ENCODE results near the gene PAQR7. TPM values are rescaled to one million over a fixed set of nuclear protein-coding genes. Genes with fewer than 3 reads are reported as not detected.

The PAQR7 gene
- total RNA-seq, 1 donor from 2014 or later, result 24.0 TPM

DNA sequence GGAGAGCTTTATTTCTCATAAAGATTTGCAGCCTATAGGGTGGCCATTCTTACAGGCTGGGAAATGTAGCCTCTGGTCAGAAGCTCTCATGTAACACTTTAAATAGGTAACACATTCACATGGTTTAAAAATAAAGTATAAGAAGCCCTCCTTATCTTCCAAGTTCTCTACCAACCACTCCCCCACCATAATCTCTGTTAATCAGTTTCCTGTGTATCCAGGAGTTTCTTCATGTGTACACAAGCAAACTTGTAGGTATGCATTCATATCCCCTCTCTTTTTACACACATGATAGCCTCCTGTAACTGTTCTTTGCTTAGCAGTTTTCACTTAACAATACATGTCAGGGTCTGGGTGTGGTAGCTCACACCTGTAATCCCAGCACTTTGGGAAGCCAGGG, 35.7 kb upstream of the PAQR7 start:
- no peak overlapping the region for H3K4me3 Mint-ChIP-seq
- TF ChIP-seq CTCF (IDR thresholded peaks at IDR 0.05; ENCODE audit: unreplicated experiment), result no peak
- H3K9me3 Mint-ChIP-seq, result no peaks in the 10 kb centered on the region
- peaks cover 25% of the 10 kb centered on the region for H3K4me1 Mint-ChIP-seq
- no peak for DNase-seq (ENCODE audit: low spot score in 2 of 2, unreplicated experiment in 2 of 2)
- no peak overlapping the region for H3K27ac Mint-ChIP-seq
- H3K36me3 Mint-ChIP-seq, result no peaks in the 10 kb centered on the region
- no peaks in the 10 kb centered on the region for H3K27me3 Mint-ChIP-seq (ENCODE audit: low read depth)

DNA sequence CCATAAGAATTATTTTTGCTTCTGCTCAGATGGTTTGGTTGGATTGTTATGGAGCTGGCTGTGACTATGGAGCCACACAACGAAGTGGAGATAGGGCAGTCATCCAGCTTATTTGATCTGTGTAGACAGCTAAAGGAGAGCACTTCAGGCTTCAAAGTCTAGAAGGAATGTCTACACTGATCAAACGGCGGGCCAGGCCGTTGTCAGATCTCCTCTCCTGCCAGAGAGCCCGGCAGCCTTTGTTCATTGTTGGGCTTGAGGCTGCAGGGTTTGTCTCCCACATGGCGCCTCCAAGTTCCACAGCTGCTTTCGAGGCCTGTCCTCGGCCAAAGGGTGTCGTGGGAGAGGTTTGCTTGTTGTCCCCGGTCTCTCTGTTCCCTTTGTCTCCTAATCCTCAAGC, 33.5 kb upstream of the PAQR7 start:
- no peak for TF ChIP-seq CTCF (IDR thresholded peaks at IDR 0.05; ENCODE audit: unreplicated experiment)
- DNase-seq (ENCODE audit: low spot score in 2 of 2, unreplicated experiment in 2 of 2), result no peak
- no peaks in the 10 kb centered on the region for H3K27me3 Mint-ChIP-seq (ENCODE audit: low read depth)
- no peak overlapping the region for H3K4me3 Mint-ChIP-seq
- H3K36me3 Mint-ChIP-seq, result no peaks in the 10 kb centered on the region
- no peak overlapping the region for H3K27ac Mint-ChIP-seq
- H3K9me3 Mint-ChIP-seq, result no peaks in the 10 kb centered on the region
- peaks cover 30% of the 10 kb centered on the region for H3K4me1 Mint-ChIP-seq

DNA sequence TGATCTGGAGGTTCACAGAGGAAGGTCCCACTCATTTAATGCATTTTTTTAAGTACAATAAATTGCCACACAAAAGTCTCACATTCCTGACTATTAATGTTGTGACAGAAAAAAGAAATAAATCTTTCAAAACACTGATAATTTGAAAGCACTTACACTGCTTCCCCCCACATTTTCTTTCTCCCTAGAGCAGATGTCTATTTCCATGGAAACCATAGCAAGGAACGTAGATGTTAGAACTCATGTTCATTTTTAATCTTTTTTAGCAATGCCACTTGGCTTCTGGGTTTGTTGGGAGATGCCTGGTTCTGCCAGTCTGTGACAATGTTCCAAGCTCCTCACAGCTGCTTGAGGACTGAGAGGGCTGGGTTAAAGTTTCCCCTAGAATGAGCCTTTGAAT, 32.7 kb upstream of the PAQR7 start:
- Mint-ChIP-seq H3K9me3 (no peaks in the 10 kb centered on the region), H3K27me3 (ENCODE audit: low read depth) (no peaks in the 10 kb centered on the region), H3K4me1 (peaks cover 35% of the 10 kb centered on the region), H3K36me3 (no peaks in the 10 kb centered on the region), H3K4me3 (no peak overlapping the region), H3K27ac (no peak overlapping the region)
- TF ChIP-seq CTCF (IDR thresholded peaks at IDR 0.05; ENCODE audit: unreplicated experiment), result no peak
- DNase-seq (ENCODE audit: low spot score in 2 of 2, unreplicated experiment in 2 of 2), result no peak

DNA sequence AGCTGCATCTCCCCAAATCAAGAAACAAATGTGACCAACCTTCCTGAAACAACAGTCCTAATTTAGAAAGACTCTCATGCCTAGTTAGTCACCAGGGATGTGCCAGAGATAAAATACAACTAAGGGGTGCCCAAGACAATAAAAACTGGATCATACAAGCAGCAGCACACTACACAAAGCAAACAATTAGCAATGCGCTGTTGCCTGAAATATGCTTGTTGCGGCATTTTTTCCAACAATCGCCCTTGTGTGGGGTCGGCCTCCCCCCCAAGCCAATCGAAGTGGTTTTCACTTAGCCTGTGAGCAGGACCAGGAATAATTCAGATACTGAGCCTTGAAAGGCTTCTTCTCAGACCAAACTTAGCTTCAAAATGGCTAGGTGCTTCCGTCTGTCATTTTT, 32.1 kb upstream of the PAQR7 start:
- peaks cover 39% of the 10 kb centered on the region for H3K4me1 Mint-ChIP-seq
- DNase-seq (ENCODE audit: low spot score in 2 of 2, unreplicated experiment in 2 of 2), result no peak
- H3K36me3 Mint-ChIP-seq, result peaks cover 2% of the 10 kb centered on the region
- peak overlapping the region; percentile 88 for H3K4me3 Mint-ChIP-seq
- no peaks in the 10 kb centered on the region for H3K27me3 Mint-ChIP-seq (ENCODE audit: low read depth)
- H3K9me3 Mint-ChIP-seq, result no peaks in the 10 kb centered on the region
- peak overlapping the region; percentile 30 for H3K27ac Mint-ChIP-seq
- TF ChIP-seq CTCF (IDR thresholded peaks at IDR 0.05; ENCODE audit: unreplicated experiment), result no peak

DNA sequence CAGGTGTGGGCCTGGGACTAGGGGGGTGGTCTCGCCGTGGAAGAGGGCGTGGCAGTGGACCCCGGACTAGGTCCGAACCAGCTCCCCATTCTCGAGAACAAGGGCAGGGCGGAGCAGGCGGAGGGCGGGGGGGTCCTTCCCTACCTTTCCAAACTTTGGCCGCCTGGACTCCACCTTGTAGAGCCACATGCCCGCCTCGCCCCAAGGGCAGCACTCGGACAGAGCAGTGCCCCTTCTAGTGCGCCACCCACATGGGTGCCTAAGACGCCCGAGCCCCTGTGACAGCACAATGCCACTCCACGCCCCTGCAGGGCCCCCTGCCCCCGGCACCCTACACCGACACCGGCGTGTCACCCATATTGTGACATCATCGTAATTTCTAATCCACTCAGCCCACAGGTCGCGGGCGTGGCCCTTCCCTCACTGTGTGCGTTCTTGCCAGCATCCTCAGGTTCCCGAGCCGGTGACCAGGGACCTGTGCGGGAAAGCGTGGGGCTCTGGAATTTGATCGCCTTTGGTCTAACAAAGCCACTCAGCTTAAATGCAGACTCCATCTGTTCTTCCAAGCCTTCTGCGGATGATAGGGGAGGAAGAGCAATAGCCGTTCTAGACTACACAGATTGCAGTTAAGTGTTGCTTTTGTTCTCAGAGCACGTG, 31.3 kb upstream of the PAQR7 start:
- H3K27me3 Mint-ChIP-seq (ENCODE audit: low read depth), result no peaks in the 10 kb centered on the region
- peaks cover 41% of the 10 kb centered on the region for H3K4me1 Mint-ChIP-seq
- H3K9me3 Mint-ChIP-seq, result no peaks in the 10 kb centered on the region
- H3K4me3 Mint-ChIP-seq, result peak overlapping the region; percentile 88
- TF ChIP-seq CTCF (IDR thresholded peaks at IDR 0.05; ENCODE audit: unreplicated experiment), result no peak
- no peak for DNase-seq (ENCODE audit: low spot score in 2 of 2, unreplicated experiment in 2 of 2)
- peaks cover 4% of the 10 kb centered on the region for H3K36me3 Mint-ChIP-seq
- peak overlapping the region; percentile 60 for H3K27ac Mint-ChIP-seq

Data from mesothelial cell of epicardium (in vitro differentiated cells).